Measurements from ENCODE around the gene SLC15A3. TPM values are rescaled to one million over a fixed set of nuclear protein-coding genes. Genes with fewer than 3 reads are reported as not detected.
A peak's percentile ranks its signal among the peaks of the same experiment; 100 is the strongest.

SLC15A3 gene
- total RNA-seq, 6 donors from 2014 or later = 29.5 to 186 (median 115) TPM

DNA sequence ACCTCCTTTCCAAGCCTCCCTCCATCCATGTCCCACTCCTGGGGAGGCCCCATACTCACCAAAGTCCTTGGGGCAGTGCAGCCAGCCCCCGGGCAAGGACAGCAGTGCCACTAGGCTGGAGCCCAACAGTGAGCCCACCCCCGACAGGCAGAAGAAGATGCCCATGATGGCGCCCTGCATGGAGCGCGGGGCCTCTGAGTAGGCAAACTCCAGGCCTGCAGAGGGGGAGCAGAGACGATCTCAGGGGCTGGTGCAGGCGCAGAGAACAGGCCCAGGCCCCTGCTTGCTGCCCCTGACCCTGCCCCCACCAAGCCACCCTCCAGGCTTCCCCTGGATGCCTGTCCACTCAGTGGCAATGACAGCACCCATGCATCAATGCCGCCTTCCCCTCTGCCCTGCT, 14.2 kb downstream of the SLC15A3 start:
- Histone ChIP-seq H3K27ac (peak overlapping the region; percentile 76 to 90 (median 82)), H3K9me3 (no peaks in the 10 kb centered on the region), H3K4me3 (no peak overlapping the region), H3K4me1 (peaks cover 14 to 42% (median 22%) of the 10 kb centered on the region in 4 donors), H3K27me3 (no peaks in the 10 kb centered on the region), H3K36me3 (peaks cover 5 to 62% (median 38%) of the 10 kb centered on the region in 4 donors)
- TF ChIP-seq, protein P1, sequence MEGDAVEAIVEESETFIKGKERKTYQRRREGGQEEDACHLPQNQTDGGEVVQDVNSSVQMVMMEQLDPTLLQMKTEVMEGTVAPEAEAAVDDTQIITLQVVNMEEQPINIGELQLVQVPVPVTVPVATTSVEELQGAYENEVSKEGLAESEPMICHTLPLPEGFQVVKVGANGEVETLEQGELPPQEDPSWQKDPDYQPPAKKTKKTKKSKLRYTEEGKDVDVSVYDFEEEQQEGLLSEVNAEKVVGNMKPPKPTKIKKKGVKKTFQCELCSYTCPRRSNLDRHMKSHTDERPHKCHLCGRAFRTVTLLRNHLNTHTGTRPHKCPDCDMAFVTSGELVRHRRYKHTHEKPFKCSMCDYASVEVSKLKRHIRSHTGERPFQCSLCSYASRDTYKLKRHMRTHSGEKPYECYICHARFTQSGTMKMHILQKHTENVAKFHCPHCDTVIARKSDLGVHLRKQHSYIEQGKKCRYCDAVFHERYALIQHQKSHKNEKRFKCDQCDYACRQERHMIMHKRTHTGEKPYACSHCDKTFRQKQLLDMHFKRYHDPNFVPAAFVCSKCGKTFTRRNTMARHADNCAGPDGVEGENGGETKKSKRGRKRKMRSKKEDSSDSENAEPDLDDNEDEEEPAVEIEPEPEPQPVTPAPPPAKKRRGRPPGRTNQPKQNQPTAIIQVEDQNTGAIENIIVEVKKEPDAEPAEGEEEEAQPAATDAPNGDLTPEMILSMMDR (IDR thresholded peaks at IDR 0.05) = no peak
- no peak for TF ChIP-seq EP300 (IDR thresholded peaks at IDR 0.05)
- TF ChIP-seq POLR2AphosphoS5 (IDR thresholded peaks at IDR 0.05) = no peak
- no peak for TF ChIP-seq POLR2A (IDR thresholded peaks at IDR 0.05)
- DNase-seq (peak in 1 of 2 donors; percentile 60), ATAC-seq (ENCODE audit: low FRiP score in 2 of 2) (no peak)
- WGBS, 2 donors = 93 to 100% methylated on average over 3 to 8 of the region's 8 CpGs

GRCh38 chr11:60937144-60937527, 14.8 kb downstream of the SLC15A3 start:
- H3K27me3 ChIP-seq = no peaks in the 10 kb centered on the region
- H3K9me3 ChIP-seq = no peaks in the 10 kb centered on the region
- WGBS, 2 donors = 60 to 71% methylated on average over 12 of the region's 12 CpGs
- peak in 1 of 2 donors; percentile 28 for DNase-seq
- peak overlapping the region; percentile 76 to 90 (median 82) for H3K27ac ChIP-seq
- no peak for ATAC-seq (ENCODE audit: low FRiP score in 2 of 2)
- TF ChIP-seq POLR2AphosphoS5 (IDR thresholded peaks at IDR 0.05) (peak in 1 of 2 donors; percentile 38), EP300 (IDR thresholded peaks at IDR 0.05) (no peak)
- H3K4me1 ChIP-seq = peaks cover 14 to 36% (median 18%) of the 10 kb centered on the region in 4 donors
- peaks cover 4 to 55% (median 36%) of the 10 kb centered on the region in 4 donors for H3K36me3 ChIP-seq
- no peak overlapping the region for H3K4me3 ChIP-seq

DNA sequence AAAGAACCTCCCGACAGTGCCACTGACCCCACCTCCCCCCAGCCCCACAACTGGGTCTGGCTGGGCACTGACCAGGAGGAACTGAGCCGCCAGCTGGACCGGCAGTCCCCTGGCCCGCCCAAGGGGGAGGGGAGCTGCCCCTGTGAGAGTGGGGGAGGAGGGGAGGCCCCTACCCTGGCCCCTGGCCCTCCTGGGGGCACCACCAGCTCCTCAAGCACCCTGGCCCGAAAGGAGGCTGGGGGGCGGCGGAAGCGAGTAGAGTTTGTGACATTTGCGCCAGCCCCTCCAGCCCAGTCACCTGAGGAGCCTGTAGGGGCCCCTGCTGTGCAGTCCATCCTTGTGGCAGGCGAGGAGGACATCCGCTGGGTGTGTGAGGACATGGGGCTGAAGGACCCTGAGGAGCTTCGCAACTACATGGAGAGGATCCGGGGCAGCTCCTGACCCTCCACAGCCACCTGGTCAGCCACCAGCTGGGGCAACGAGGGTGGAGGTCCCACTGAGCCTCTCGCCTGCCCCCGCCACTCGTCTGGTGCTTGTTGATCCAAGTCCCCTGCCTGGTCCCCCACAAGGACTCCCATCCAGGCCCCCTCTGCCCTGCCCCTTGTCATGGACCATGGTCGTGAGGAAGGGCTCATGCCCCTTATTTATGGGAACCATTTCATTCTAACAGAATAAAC, 15.4 kb downstream of the SLC15A3 start:
- peaks cover 0 to 50% (median 30%) of the 10 kb centered on the region in 4 donors for H3K36me3 ChIP-seq

GRCh38 chr11:60935676-60936442, 16.1 kb downstream of the SLC15A3 start:
- Histone ChIP-seq H3K36me3 (peaks cover 0 to 42% (median 23%) of the 10 kb centered on the region in 4 donors), H3K27ac (peak overlapping the region; percentile 76 to 90 (median 82)), H3K4me3 (no peak overlapping the region), H3K4me1 (peaks cover 14 to 35% (median 18%) of the 10 kb centered on the region in 4 donors), H3K27me3 (no peaks in the 10 kb centered on the region), H3K9me3 (no peaks in the 10 kb centered on the region)
- peak in 1 of 2 donors; percentile 82 for DNase-seq
- TF ChIP-seq, protein P1 (IDR thresholded peaks at IDR 0.05) = no peak
- WGBS, 2 donors = 87 to 90% methylated on average over 16 to 27 of the region's 27 CpGs
- ATAC-seq (ENCODE audit: low FRiP score in 2 of 2) = no peak

More for the DNA sequence above, 15.4 kb downstream of the SLC15A3 start:
- ATAC-seq (ENCODE audit: low FRiP score in 2 of 2) = no peak
- peaks cover 14 to 35% (median 18%) of the 10 kb centered on the region in 4 donors for H3K4me1 ChIP-seq
- DNase-seq = peak in 1 of 2 donors; percentile 71
- peak overlapping the region; percentile 76 to 90 (median 82) for H3K27ac ChIP-seq
- H3K27me3 ChIP-seq = no peaks in the 10 kb centered on the region
- no peaks in the 10 kb centered on the region for H3K9me3 ChIP-seq
- no peak overlapping the region for H3K4me3 ChIP-seq
- WGBS, 2 donors = 86 to 93% methylated on average over 10 to 14 of the region's 18 CpGs
- TF ChIP-seq, protein P1 (IDR thresholded peaks at IDR 0.05) = no peak
- TF ChIP-seq POLR2AphosphoS5 (IDR thresholded peaks at IDR 0.05) (no peak), POLR2A (IDR thresholded peaks at IDR 0.05) (no peak), EP300 (IDR thresholded peaks at IDR 0.05) (no peak)
